Stimulated activated CD8-positive, alpha-beta memory T cell treated with anti-CD3 and anti-CD28 coated beads, Interleukin-12 subunit alpha, Interleukin-12 subunit beta, amount 100 ng/mL, for 24 hours (primary cell): Measurements from ENCODE around the gene SEMA6A.

Source experiments
- DNase-seq: peaks from one replicate; pipeline ENCODE4 v3.0.0-alpha.2; 2020; ENCODE audit errors: extremely low read depth

SEMA6A gene

DNA sequence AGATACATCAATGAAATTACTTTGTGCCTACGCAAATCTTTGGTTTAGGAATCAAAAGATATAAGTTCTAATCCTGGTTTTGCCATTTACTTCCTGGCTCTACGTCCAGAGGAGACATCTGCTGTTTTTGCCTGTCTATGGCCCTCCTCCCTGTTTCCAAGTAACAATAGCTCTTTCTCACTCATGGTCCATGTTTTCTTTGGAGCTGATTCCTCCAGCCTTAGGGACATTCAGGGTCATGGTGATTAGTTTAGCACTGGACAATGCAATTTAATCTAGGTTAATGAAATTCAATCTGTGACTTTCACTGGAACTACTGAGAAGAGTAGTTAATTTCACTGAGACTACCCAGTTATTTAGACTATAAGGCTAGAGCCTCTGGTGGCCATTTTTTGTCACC, 170.6 kb downstream of the SEMA6A start:
- no peak for DNase-seq

GRCh38 chr5:116402235-116402634, 172.4 kb downstream of the SEMA6A start:
- no peak for DNase-seq

DNA sequence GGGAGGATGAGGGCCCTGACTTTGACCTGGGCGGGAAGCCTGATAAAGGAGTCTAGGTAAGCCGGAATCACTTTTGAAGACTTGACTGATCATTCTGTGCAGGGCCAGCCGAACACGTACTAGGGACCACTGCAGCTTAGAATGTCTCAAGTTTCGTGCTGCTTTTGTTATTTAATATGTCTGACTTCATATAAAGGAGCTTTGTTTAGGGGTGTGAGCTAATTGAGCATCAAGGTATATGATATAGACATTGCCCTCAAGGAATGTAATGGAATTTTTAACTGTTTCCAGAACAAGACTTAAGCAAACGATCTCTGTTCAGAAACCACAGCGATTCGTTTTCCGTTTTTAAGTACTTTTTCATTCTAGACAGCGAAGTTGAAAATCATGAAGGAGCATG, 173.0 kb downstream of the SEMA6A start:
- no peak for DNase-seq

DNA sequence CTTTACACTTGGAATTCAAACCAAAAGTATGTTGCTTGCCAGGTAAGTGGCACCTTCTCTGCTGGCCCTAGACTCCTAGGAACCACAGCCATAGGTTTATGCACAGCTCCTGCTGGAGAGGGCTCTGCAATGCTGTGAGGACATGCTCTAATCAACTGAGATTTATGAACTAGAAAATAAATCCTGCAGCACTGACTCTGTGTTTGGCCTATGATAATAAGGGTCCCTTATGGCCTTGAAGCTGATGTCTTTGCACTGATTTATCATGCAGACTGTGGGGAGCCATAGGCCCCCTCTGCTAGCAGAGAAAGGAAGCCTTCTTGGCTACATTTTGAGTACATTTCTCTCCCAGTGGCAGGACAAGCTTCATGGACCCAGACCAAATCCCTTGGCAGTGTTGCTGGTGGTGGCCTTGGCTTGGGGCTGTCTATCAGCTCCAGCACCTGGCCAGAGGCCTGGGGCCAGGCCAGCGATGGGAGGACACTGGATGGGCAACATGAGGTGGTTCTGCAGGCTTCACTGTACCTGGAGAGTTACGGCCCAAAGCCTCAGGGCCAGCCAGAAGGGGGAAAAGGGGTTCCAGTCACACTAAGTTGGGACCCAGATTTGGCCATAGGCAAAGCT, 178.0 kb downstream of the SEMA6A start:
- no peak for DNase-seq

- no peak for DNase-seq
Measured at GRCh38 chr5:116395631-116396203, 178.9 kb downstream of the SEMA6A start.

- no peak for DNase-seq
Measured at GRCh38 chr5:116395226-116395625, 179.4 kb downstream of the SEMA6A start.

- no peak for DNase-seq
Measured at GRCh38 chr5:116394186-116394867, 180.3 kb downstream of the SEMA6A start.
